HCEC 1CT (cell line): ENCODE results near the gene SUSD1.
A peak's percentile ranks its signal among the peaks of the same experiment; 100 is the strongest.

Source experiments
- DNase-seq: peaks from one replicate; pipeline ENCODE4 v3.0.0-alpha.2; 2017

The SUSD1 gene

DNA sequence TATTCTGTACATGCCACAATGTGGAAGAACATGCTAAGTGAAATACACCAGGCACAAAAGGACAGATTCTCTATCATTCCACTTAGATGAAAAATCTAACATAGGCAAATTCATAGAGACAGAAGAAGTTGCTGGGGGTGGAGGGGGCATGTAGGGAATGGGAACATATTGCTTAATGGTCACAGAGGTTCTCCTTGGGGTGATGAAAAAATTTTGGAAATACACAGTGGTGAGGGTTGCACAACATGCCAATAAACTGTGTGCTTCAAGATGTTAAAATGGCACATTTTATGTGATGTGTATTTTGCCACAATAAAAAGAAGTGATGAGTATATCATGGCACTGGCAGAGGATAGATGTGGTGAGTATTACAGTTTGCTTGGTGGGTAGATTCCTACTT, 111.9 kb downstream of the SUSD1 start:
- DNase-seq = peak; percentile 48

DNA sequence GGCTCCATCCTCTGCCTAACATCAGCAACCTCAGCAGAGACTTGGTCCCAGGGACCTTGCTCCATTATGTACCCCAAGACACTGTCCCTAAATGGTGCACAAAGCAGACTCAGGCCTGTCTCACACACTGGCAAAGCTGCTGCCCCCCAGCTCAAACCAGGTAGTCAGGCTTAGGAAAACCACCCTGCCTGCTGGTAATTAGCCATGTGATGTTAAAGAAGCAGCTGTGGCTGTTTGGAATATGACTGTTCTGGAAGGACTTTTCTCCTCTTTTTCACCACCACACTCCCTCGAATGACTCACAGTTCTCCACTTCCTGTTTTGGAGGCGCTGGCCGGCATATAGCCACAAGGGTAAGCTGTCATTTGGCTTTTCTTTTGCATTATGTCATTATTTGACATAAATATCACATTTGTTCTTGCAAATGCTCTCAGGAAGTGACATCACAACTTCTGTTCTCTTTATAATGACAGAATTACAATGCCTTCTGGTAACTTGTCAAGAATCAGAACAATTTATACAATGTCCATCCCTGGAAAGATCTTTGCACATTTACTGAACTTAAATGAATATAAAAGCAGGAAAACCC, 113.9 kb downstream of the SUSD1 start:
- DNase-seq = peak; percentile 99

DNA sequence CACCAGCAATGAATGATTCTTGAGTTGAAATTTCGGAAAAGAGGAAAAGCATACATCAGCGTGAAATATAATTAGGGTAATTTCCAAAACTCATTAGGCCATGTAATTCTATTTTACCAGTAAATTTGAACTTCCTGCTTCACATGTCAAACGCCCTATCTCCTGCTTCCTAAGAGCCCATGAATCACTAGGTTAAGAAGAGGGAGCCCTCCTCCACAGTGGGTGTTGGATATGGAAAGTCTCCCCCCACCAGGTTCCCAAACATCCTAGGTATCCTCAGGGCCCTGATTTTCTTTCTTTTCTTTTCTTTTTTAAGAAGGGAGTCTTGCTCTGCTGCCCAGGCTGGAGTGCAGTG, 115.2 kb downstream of the SUSD1 start:
- no peak for DNase-seq

DNA sequence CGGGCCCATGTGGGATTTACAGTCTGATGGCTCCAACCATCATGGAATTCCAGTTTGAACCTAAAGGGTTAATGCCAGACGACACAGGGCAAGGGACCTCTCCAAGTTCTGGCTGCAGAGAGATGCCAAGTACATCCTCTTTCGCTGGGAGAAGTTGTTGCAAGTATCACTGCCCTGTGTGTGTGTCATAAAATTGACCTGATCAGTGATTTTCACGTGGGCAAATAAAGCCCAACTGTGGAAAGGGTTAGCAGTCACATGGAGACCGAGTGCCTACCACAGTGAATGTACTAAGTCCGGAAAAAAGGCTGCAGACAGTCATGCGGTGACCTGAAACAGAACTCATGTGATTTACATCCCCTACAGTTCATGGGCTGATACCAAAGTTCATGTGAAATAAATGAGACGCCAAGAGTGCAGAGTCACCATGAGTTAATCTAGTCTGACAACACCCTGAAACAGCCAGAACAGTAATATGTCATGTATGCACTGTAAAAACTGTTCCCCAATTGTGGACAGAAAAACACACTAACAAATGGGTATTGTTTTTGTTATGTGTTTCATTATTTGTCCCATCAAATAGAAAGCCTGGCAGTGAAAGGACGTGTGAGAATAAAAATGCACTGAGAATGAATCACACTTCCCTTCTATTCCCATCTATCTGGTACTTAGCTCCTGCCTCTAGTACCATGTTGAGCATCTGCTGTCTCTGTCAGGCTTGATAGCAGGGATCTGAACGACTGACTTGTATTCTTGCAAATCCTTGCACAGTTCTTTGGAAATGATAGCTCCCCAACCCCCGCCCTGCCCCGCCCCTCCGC, 115.7 kb downstream of the SUSD1 start:
- peak; percentile 95 for DNase-seq

DNA sequence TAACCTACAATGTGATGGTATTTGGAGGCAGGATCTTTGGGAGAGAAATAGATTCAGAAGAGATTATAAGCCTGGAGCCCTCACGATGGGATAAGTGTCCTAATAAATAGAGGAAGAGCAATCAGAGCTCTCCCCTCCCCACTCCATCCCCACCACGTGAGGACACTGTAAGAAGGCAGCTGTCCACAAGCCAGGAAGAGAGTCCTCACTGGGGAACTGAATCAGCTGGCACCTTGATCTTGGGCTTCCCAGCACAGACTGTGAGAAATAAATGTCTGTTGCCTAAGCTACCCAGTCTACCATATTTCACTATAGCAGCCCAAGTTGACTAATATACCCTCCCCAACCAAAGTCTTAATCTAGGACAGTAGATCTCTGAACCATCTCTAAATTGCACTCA, 118.1 kb downstream of the SUSD1 start:
- no peak for DNase-seq

DNA sequence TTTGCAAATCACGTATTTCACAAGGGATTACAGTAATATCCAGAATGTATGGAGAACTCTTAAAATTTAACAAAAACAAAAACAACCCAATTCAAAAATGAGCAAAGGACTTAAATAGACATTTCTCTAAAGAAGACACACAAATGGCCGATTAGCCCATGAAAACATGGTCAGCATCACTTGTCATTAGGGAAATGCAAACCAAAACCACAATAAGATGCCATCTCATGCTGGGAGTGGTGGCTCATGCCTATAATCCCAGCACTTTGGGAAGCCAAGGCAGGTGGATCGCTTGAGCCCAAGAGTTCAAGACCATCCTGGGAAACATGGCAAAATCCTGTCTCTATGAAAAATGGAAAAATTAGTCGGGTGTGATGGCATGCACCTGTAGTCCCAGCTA, 120.2 kb downstream of the SUSD1 start:
- DNase-seq = no peak

DNA sequence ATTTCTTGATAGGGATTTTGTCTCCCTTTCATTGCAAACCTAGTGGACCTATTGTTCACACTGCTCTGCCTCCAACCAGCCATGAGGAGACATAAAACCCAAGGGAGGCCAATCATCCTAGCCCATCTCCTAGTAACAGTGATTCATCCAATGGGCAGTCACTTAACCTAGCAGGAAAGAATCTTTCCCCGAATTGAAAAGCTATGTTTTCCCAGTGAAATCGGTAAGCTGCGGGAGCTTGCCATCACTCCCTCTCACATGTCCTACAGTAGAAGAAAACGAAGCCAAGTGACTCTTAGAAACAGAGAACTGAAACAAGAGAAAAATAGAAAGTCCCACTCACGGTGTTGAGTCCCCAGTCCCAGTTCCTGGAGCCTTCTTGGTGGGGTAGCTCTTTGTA, 123.3 kb downstream of the SUSD1 start:
- peak; percentile 45 for DNase-seq

DNA sequence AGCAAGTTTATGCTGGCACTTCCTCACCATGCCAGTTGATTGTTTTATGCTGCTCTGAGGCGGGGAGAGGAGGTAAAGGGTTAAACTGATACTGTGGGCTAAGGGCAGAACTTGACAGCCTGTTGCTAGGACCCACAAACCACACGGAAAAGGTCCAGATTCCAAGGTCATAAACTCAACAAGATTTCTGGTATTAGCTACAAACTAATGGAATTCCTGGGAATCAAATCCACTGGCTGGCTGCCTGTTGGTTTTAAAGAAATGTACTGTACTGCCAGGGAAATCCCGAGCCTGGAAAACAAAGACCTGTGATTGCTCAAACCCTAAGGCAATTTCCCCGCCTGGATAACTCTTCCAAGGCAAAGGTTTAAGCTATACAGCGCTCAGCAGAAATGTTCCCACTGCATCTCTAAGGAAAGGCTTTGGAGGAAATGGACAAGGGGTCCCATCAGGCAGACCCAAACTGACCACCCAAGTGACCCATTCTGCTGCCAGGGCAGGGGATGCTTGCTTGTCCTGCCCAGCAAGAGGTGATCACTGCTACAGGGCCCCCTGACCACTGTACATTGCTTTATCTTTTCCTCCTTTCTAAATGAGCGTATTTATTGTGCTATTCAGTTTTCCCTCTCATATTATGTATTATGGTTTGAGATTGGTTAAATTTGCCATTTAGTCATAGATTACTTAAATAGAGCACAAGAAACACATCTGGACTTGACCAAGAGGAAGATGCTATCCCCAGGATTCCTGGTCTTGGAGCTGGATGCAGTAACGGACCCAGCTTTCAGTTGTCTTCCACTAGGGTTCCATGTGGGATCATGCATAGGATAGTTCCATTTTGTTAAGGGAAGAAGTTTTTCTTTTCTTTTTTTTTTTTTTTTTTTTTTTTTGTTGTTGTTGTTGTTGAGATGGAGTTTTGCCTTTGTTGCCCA, 124.3 kb downstream of the SUSD1 start:
- DNase-seq = peak; percentile 92

DNA sequence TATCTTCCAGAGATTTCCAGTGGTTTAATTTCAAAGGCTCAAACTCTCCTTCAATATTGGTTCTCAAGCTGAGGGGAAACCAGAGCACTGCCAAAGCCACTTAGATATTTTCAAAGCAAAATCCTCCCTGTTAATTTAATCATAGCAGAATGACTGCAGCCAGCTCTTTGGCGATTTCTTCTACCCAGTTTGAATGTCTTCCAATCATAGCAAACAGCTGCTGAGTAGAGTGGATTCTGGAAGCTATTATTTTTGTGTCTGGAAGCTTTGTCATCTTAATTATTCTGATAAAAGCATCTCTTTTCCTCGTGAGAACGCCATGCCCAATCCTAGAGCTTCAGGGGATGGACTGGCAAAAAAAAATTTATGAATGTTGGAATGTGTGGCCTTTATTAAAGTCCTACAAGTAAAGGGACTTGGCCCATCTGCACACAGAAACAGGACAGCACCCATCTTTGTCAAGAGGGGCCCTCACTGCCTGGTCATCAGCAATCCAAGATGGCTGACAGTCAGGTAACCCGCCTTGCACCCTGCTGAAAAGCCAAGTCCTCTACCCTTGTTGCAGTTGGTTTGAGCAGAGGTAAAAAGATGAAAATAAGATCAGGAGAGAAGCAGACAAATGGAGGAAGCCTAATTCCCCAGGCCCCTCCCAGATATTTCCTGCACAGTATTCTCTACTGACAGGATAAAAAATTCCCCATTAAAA, 125.1 kb downstream of the SUSD1 start:
- no peak for DNase-seq

DNA sequence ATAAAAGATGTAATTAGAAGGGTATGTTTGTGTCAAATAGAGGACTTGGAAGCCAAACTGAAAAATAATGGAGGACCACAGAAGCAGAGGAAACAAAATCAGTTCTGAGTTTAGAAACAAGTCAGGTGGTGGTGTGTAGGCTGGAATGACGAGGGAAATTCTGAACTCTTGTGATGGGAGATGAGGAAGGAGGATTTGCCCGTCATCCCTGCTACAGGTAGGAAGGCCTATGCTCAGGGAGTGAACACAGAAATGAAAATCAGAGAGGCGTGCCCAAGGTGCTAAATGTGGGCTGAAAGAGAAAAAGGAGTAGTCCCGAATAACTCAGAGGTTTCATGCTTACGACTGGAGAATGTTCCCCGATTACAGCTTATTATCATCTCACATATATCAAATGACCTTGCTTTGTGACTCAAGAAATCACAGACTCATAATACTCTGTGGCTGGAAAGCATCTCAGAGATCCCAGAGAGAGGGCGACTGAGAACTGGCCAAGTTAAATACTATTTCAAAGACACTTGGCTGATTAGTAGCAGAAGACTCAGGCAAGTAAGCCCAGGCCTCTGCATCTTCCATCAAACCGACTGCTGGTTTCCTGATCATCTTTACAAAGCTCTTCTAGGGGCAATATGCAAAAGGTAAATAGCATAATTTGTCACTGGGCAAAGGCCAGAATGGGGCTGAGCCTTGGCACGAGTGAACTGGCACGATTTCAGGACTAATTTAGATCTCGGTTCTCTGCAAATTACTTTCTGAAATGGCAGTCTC, 126.0 kb downstream of the SUSD1 start:
- peak; percentile 40 for DNase-seq

DNA sequence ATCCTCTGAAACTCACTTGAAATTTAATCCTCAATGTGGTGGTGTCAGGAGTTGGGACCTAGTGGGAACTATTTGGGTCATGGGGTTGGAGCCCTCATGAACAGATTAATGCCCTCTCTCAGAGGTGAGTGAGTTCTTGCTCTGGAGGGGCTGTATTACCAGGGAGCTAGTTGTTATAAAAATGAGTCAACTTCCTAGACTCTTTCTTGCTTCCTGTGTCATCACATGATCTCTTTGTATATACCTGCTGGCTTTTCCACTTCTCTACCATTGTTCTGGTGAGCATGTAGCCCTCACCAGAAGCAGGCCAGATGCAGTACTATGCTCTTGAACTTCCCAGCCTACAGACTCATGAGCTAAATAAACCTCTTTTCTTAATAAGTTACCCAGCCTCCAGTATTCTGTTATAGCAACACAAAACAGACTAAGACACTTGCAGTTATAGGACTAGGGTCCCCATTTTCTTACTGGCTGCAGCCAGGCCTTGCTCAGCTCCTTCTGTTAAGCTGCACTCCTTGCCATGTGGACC, 127.5 kb downstream of the SUSD1 start:
- DNase-seq = peak; percentile 26

DNA sequence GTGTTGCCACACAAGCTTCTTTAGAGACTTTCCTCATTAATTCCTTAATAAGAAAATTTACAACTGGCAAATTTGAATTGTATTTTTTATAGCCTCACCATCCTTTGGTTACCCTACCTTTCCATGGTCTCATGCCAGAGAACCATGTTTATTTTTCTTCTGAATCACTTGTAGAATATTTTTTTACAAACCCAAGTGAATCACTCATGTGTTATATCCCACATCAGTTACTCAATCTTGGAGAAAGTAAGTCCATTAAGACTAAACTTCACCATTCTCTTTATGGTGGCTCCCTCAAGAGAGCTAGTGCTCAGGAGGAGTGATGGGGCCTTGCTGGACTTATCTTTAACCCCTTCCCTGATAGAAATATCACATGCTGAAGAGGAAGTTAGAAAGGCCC, 128.9 kb downstream of the SUSD1 start:
- peak; percentile 87 for DNase-seq

DNA sequence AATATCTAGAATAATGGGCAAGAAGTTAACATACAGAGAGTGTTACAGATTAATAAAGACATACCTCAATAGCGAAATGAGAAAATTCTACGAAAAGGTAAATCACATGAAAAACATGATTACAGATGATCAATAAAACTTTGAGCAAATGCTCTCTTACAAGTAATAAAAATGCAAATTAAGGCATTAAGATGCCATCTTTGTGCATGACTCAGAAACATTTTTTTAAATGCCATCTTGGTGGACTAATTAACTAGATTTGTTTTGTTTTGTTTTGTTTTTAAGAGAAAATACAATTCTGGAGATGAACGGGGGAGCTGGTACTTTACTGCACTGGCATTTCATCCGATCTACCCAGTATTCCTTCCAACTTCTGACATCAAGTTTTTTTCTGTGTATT, 130.2 kb downstream of the SUSD1 start:
- no peak for DNase-seq

DNA sequence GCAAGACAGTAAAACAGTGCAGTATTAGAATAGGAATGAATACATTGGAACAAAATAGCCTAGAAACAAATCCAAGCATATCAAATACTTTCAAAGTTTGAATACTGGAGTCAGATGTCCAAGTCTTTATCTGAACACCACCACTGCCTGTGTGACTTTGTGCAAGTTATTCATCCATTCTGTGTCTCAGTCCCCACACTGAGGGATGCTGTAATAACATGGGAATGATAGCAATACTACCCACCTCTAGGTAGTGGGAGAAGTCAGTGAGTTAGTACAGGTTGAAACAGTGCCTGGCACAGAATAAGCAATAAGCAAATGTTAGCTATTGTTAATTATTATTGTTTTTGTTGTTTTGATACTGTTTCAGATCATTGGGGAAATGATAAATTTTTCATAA, 130.9 kb downstream of the SUSD1 start:
- DNase-seq = no peak

DNA sequence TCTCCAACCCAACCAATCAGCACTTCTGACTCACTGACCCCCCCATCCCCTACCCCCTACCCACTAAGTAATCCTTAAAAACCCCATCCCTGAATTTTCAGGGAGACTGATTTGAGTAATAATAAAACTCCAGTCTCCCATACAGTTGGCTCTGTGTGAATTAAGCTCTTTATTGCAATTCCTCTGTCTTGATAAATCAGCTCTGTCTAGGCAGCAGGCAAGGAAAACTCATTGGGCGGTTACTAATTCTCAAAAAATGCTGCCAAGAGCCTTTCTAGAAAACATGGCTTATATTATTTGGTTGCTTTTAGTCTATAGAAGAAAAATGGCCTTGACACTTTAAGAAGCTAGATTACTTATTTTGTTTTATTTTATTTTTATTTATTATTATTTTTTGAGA, 131.7 kb downstream of the SUSD1 start:
- peak; percentile 53 for DNase-seq

DNA sequence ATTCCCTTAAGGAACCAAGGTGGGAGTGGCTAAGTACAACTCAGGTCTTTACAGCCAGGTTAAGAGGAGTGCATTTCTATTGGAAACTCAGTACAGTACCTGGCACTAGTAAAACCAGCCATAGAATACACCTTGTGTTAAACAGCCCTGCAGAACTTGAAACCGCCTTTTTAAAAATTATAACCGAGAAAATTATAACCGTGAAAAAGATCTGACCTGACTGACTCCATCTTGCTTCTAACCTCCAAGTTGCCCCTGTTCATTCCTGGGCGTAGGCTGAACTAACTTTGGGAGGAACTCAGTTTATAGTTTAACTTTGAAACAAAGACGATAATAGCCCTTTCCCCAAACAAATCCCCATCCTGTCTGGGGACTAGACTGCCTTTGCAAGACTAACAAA, 132.3 kb downstream of the SUSD1 start:
- DNase-seq = no peak

DNA sequence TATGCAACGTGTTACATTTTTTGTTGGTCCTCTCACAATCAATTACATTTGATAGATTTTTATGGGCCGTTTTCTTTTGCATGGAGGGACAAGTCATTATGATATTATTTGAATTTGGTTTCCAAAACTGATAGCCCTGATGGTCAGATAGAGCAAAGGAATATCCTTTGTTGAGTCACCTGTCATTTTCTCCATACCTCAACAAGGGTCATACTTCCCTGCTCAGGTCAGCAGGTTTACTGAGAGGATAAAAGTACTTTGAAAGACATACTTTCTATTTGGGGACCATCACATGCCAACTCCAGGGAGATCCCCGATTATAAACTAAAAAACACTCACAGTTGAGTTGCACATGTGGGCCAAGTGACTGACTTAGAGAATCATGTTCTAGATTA, 132.9 kb downstream of the SUSD1 start:
- DNase-seq = no peak

DNA sequence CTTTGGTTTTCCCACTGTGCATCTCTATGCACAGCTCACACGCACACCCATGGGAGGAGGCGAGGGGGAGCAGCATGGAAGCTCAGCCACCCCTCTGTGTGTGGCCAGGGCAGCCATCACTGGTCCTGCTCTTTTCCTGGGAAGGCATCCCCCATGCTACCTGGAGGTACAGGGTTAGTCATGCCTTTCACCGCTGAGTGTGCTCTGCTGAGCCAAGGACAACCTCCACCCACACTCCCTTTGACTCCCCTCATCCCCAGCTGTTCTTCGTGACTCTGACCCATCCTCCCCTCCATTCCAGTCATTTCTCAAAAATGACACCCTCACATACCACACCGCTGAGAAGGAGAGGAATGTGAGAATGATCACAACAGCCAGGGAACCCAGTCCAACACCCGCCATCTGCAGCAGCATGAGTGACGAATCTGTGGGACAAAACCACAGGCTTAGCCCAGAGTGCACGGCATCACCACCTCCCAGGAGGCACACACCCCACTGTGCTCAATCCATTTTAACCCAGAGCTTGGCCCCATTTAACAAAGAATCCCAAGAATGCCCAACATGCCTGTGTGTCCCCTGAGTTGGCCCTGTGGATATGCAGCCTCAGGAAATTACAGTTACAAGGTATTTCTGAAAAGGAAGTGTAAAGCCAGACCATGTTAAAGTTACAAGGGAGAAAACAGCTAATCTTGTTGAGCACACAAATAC, 133.4 kb downstream of the SUSD1 start:
- peak; percentile 100 for DNase-seq

DNA sequence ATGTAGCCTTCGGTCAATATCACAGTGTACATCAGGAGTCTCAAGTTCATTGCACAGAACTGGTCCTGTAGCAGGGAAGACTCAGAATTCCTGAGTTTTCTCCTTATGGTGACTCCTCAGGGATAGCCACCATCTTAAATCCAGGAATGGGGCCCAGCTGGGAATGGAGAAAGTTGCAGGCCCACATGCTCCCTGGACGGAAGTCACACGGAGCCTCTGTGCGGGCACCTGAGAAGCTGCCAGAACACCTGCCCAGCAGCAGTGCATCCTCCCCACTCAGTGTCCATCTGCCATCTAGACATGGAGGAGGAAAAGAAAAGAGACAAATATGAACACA, 133.9 kb downstream of the SUSD1 start:
- DNase-seq = no peak

DNA sequence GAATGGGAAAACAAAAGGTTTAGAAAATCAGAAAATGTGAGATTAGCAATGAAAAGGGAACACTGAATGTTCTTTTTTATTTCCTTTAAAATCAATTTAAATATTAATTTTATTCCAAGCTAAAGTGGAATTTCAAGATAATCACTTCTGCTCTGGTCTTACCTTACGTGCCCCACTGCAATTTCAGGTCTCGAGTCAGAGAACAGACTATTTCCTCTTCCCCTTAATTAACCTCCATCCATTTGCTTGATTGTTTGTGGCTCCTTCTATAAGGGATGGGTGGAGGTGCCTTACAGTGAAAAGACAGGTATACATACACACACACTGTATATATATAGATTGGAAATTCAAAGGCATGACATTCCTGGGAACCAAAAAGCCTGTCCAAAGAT, 137.1 kb downstream of the SUSD1 start:
- DNase-seq = no peak

DNA sequence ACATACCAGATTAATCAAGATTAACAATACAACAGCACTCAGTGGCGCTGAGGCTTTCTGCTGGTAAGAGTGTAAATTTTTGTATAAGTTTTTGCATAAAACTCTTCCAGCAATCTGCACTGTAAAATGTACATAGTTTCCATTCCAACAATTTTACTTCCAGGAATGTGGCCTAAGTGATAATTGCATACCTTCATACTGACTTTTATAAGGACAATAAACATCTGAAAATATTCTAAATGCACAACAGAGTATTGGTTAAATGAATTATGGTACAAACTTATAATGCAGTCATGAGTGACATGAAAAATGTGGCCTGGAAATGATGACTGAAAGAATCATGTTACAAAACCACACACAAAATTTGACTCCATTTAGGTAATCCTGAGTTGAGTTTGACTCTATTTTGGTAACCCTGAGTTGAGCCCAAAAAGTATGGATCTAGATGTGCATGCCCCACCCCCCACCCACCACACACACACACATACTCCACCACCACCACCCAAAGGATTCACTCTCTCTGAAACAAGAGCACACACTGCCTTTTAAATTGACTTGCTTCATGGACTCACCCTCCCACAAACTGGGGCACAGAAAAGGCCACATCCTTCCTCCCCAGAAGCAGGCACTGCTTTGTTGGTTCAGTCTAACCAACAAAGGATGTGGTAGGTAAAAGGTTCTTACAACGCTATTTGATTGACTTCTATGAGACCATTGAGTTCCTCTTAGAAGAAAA, 137.6 kb downstream of the SUSD1 start:
- DNase-seq = peak; percentile 82
